GM18517 (cell line): Measurements from ENCODE around the gene NDUFS7.
A peak's percentile ranks its signal among the peaks of the same experiment; 100 is the strongest.

Experiments
- ATAC-seq: cut with Tn5 transposase; IDR thresholded peaks from one replicate; pipeline ENCODE4 v1.9.1; 2021; ENCODE audit warnings: mild to moderate bottlenecking, moderate library complexity; ENCODE audit not compliant: unreplicated experiment

The NDUFS7 gene

DNA sequence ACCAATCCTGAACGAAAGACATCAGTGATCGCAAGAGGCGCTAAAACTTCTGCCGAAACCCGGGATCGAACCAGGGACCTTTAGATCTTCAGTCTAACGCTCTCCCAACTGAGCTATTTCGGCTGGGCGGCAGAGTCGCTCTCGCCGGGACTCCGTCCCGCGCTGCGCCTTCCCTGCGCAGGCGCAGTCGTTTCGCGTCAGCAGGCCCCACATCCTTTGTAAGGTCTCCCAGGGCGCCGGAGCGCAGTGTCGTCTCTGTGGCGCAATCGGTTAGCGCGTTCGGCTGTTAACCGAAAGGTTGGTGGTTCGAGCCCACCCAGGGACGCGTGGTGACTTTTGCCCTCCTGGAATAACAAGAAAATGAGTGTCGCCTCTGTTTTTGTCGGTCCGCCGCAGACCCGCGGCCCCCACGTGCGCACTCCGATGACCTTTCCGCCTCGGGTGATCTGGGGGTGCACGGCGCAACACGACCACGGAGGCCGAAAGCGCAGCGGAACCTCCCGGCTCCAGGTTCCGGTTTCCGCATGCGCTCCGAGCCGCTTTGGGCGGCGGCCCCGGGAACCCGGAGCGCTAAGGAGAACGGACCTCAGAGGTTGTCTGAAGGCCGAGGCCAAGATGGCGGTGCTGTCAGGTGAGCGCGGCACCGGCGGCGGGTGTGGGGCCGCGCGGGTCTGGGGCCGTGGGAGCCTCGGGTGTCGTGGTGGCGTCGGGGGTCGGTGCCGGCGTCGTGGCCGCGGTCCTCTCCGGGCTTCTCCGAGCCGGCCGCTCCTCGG lies at the start of gene NDUFS7:
NDUFS7 (plus strand) TSS at position 596 of the 773 bp plus-strand sequence; CDS start at position 616, 20 bp downstream.
- peak; percentile 66 for ATAC-seq

DNA sequence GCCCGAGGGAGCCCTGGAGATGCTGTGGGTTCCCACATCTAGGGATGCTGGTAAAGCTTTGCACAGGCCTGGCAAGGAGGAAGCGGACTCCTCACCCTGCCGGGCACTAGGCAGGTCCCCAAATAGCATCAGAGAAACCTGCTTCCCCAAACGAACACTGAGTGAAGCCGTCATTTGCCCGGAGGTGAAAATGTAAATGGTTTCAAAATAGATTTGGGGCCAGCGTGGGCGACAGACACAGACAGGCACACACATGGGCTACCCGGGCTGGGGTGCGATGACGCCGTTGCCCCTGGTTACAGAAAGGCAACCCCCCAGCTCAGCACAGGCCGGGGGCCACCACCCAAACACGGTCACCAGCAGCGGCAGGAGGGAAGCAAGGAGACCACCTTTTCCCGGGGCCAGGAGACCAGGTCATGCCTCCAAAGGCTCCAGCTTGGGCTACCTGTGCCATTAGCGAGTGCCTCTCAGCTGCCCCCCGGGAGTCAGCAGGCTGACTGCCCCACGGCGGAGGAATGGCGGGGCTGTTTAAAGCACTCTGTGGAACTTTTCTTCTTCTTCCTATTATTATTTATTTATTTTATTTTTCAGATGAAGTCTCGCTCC lies 47.5 kb upstream of the NDUFS7 start:
- ATAC-seq: no peak

DNA sequence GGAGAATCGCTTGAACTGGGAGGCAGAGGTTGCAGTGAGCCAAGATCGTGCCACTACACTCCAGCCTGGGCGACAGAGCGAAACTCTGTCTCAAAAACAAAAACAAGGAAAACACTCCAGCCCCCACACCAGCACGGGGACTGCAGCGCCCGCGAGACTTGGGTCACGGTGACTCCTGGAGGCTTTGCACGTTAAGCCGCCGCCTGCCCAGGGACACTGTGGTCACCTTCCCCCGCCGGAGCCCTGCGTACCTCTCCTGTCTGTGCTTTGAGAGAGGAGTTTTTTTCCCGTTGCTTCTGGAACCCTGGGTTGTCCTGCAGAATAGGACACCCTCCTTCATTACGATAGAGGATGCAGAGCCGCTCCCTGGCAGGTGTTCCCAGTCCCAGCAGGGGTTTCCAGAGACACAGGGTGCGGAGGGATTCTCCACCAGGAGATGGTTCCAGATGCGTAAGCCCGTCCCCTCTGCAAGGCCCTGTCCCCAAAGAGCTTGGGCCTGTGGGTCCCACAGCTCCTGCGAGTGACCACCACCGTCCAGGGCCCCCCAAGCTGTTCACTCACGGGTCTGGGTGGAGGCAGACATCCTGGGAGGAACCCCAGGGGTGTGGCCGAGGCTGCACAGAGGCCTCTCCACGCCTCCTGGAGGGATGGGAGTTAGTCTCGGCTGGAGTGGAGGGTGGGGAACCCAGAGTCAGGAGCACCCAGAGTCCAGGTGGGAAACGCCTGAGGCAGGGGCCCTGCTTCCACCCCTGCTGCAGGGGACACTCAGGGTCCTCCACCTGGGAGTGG lies 42.8 kb upstream of the NDUFS7 start:
- no peak for ATAC-seq

DNA sequence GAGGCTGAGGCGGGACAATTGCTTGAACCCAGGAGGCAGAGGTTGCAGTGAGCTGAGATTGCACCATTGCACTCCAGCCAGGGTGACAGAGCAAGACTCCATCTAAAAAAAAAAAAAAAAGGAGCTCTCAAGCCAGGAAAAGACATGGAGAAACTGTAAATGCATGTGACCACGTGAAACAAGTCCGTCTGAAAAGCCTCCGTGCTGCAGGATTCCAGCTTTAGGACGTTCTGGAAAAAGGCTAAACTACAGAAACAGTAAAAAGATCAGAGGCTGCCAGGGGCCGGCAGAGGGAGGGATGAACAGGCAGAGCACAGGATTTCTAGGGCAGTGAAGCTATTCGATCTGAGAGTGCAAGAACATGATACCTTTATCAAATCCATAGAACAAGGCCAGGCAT lies 40.7 kb upstream of the NDUFS7 start:
- no peak for ATAC-seq

DNA sequence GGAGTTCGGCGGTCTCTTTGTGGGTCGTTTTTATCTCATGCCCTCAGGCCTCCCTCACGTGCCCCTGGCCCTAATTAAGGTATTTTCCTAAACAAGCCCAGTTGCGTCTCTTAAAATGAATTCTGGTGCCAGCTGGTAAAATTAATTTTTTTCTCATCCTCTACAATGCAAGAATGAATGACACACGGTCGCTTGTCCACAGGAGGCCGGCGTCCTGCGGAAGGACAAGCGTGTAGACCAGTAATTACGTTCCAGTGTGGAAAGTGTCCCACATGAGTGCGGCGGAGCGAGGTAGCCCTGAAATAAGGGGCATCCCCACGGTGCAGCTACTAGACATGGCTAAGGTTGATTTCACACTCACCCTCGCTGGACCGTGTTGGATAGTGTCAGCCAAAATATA lies 34.5 kb upstream of the NDUFS7 start:
- ATAC-seq: no peak

DNA sequence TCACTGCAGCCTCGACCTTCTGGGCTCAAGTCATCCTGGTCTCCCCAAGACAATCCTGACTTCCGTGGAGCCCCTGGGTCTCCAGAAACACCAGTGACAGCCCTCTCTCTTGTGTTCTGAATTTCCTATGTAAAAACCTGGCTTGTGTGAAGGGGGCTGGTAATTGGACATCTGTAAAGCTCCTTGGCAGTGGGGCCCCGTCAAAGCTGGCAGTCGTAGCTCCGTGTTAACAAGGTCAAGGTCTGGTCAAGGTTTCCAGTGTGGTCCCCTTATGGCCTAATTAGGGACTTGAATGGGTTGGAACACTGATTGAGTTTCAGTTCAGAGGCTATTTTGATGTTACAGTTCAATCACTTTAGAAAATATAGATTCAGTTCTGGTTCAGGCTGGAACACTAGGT lies 32.8 kb upstream of the NDUFS7 start:
- ATAC-seq: no peak

DNA sequence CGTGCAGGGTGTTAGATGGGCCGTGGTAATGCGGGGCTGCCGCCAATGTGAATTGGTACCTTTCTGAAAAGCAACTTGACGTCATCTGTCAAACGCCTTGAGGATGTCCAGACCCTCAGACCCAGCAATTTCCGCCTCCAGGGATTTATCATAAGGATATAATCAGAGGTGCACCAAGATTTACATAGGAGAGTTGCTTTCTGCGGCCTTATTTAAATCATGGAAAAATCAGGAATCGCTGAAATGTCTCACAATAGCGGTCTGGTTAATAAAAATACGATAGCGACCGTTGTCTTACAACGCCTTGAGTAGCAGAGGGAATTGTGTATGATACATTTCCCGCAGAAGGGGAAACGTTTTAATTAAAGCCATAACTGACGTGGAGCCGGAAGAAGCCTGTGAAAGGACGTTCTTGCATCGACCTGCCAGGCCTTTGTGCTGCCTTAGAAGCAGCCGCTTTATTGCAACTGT lies 32.3 kb upstream of the NDUFS7 start:
- ATAC-seq: no peak

DNA sequence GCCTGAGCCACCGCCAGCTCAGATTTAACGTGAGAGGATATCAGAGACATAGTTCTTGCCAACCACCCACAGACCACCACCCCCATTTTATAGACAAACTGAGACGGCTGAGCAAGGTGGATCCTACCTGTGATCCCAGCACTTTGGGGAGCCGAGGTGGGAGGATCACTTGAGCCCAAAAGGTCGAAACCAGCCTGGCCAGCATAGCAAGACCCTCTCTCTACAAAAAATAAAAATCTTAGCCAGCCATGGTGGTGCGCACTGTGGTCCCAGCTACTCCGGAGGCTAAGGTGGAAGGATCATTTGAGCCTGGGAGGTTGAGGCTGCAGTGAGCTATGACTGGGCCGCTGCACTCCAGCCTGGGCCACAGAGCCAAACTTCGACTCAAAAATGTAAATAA lies 30.6 kb upstream of the NDUFS7 start:
- ATAC-seq: no peak

DNA sequence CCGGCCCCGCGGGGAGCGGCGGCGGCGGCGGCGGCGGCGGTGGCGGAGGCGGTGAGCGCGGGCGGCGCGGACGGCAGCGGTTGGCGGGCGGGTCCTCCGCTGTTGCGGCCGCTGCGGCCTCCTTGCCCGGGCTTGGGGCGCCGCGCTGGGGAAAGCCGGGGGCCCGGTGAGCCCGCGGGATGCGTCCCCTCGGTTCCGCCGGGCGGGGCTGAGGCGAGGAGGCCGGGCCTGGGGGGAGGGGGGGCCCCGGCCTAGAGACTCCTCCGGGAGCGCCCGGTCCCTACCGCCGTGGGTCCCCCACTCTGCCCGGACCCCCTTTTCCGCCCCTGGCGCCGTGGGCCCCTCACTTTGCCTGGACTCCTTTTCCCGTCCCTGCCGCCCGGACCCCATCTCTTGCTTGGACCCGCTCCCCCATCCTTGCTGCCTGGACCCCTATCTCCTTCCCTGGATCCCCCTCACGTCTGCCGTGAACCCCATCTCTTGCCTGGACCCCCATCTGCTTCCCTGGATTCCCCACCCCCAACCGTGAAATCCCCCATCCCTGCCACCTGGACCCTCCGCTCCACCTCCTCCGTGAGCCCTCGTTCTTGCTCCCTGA lies 28.6 kb upstream of the NDUFS7 start:
- ATAC-seq: no peak

DNA sequence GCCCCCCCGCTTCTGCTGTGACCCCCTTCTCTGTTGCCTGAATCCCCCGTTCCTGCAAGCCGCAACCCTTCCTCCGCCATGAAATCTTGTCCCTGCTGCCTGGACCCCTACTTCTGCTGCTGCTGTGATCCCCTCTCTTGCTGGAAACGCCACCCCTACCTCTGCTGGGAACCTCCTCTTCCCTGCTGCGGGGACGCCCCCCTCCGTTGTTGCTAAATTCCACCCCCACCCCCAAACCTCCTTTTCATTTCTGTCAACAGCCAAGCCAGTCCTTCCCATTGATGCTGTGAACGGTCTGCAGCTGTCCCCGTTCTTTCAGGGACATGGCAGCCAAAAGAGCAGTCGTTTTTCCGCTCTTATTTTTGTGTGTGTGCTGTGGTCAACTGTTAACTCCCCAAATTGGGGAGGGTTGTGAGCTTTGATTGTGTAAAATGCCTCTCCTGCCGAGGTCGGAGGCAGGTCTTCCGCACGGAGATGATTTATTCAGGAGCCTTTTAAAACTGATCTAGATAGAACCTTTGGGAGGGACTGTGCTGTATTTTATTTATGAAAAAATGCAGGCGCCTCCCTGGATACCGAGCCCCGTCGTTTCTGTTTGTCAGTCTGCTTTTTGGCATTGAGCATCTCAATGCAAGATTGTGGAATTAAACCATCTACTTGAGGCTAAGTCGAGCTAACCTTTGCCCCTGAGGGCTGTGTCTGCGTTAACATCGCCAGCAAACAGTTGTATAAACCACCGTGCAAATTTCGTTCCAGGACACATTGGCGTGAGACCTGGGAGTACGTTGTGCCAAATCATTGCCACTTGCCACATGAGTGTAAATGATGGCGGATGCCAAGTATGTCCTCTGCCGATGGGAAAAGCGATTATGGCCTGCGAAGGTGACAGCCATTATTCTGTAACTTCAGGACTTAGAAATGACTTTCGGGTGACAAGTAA lies 27.9 kb upstream of the NDUFS7 start:
- no peak for ATAC-seq

DNA sequence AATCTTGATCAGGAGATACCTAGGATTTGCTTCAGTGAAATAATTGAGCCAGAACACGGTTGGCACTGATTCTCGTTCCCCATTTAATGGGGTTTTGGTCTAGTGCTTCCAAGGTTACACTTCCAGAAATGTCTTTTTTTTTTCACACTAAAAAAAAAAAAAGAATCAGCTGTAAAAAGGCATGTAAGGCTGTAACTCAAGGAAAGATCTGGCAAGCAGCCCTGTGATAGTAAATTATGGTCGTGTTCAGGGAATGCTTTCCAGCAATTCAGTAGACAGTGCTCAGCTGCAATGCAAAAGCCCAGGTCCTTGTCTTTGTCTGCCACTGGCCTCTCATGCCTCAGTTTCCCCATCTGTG lies 27.2 kb upstream of the NDUFS7 start:
- no peak for ATAC-seq

DNA sequence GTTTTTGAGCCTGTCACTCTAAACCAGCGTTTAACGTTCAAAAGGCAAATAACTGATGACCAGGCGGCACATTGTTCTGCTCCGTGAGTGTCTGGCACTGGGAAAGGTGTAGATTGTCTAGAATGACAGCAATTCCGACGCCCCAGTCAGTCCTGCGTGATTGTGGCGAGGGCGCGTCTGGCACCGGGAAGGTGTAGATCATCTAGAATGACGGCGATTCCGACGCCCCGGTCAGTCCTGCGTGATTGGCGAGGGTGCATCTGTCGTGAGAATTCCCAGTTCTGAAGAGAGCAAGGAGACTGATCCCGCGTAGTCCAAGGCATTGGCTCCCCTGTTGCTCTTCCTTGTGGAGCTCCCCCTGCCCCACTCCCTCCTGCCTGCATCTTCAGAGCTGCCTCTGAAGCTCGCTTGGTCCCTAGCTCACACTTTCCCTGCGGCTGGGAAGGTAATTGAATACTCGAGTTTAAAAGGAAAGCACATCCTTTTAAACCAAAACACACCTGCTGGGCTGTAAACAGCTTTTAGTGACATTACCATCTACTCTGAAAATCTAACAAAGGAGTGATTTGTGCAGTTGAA lies 26.1 kb upstream of the NDUFS7 start:
- no peak for ATAC-seq

DNA sequence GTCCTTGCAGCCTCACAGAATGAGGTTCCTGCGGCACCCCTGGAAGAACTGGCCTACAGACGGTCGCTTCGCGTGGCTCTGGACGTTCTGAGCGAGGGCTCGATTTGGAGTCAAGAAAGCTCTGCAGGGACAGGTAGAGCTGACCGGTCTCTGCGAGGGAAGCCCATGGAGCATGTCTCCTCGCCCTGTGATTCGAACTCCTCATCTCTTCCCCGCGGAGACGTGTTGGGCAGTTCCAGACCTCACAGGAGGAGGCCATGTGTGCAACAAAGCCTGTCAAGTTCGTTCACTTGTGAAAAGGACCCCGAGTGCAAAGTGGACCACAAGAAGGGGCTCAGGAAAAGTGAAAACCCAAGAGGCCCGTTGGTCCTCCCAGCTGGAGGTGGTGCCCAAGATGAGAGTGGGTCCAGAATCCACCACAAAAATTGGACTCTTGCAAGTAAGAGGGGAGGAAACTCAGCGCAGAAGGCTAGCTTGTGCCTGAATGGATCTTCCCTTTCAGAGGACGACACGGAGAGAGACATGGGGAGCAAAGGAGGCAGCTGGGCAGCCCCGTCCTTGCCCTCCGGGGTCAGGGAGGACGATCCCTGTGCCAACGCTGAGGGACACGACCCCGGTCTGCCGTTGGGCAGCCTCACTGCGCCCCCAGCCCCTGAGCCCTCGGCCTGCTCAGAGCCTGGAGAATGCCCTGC lies 23.4 kb upstream of the NDUFS7 start:
- no peak for ATAC-seq

DNA sequence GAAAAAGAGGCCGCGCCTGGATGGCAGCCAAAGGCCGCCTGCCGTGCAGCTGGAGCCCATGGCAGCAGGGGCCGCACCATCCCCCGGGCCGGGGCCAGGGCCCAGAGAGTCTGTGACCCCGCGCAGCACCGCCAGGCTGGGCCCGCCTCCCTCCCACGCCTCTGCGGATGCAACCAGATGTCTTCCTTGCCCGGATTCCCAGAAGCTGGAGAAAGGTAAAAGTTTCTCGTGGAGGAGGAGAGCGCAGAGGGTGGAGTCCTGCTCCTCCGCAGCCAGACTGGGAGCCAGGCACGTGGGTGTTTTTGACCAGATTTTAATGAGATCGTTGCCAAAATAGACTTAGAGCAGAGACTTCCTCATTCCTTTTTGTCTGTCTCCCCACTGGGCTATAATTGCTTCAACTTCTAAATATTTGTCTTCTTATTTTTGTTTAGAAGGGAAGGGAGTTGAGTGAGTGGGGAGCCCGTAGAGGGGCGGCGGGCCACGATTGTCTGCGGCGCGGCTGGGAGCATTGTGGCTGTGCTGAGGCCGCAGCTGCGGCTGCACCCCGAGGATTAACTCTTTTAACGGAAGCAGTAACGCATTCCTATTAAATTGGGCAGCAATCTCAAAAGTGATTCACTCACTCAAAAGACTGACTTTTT lies 22.8 kb upstream of the NDUFS7 start:
- ATAC-seq: no peak

DNA sequence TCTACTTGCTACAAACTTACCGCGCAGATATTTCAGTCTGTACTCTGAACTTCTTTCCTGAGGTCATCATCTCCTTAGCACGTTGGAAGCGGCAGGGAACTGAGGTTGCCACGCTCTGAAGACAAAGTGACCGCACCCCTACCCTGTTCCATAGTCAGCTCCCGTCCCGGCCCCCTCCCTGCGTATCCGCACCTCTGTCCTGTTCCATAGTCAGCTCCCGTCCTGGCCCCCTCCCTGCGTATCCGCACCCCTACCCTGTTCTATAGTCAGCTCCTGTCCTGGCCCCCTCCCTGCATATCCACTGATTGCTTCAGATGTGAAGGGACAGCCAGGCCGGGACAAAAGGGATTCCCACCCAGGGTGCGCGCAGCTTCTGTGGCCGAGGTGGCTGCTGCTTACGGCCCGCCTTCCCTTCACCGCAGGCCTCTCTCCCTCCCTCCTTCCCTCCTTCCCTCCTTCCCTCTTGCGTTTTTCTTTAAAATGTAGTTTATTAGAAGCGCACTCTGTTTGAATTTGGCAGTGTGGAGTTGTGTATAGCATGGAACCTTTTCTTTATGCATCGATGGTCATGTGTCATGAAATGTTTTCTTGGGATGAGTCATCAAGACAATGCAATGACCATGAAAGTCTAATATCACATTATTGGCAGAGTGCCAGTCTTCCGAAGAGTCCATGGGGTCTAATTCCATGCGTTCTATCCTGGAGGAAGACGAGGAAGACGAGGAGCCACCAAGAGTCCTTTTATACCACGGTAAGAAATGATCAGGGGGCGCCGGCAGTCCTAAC lies 21.9 kb upstream of the NDUFS7 start:
- ATAC-seq: no peak

DNA sequence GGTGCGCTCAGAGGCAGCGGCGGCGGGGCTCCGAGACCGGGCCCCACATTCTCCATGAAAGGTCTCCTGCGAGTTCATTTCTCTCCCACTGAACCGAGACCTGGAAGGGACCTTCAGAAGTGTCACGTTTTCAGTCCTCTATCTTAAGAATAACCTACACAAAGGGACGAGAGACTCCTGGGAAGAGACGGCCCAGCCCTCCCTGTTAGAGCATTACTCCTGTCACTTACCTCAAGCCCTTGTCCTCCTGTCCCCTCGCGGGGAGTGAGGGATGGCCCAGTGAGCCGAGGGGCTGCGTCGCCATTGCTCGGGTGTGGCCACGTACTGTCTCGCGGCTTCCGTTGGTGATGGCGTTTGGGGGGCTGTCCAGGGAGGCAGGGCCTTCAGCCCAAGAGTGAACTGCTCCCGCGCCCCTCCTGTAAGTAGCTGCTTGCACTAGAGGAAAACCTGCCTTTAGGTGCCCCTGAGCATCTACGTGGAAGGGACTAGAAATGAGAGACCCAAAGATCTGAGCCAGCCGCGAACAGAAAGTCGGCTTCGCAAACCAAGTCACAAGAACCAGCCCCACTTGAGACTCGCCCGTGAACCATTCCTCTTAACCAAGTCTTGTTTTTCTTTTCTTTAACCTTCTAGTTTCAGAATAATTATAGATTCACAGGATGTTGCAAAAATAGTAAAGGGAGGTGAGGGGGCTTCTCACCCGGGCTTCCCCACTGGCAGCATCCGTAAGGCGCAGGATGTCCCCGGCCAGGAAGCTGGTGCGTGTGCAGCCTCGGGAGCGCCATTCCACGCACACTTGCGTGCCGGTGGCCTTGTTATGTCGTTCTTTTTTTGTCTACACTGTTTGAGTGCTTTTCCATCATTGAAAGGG lies 21.1 kb upstream of the NDUFS7 start:
- no peak for ATAC-seq

DNA sequence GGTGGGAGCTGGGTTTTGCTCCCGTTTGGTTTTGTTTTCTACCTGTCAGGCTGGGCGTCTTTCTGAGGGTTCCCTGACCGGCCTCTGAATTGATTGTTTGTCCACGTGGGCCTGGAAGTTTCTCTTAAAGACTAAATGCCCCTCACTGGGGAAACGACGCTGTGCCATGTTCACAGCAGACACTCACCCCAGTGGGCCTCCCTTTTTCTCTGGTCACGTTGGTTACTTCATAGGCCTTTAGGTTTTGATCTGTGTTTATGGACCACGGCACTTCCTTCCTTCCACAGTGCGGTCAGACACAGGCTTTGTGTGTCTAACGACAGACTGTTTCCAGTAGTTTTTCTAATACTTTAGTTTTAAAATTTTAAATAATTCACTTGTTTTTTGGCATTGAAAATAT lies 20.1 kb upstream of the NDUFS7 start:
- no peak for ATAC-seq
